Measurements from ENCODE around the gene SF3A1. TPM values are rescaled to one million over a fixed set of nuclear protein-coding genes. Genes with fewer than 3 reads are reported as not detected.
A peak's percentile ranks its signal among the peaks of the same experiment; 100 is the strongest.

Gene SF3A1
- total RNA-seq, 1 donor from 2014 or later: 164 TPM

DNA sequence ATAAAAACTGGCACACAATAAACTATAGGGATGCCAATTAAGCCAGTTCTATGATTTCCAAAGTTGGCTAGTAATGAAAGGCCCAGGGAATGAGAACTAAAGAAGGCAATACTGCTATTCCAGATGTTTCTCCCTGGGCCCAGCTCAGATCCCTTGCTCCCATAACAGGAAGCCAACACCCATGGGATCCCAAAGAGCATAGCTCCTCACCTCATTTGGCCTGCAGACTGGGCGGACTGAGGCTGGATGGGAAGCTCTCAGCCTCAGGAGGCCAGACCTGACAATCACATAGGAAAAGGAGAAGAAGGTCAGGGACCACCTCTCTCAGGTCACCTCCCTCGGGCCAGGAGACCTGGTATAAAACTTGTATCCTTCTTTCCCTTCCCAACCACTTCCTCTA is 35.2 kb downstream of the SF3A1 start:
- H3K36me3 ChIP-seq: peaks cover 14% of the 10 kb centered on the region
- no peaks in the 10 kb centered on the region for H3K9me3 ChIP-seq
- intact Hi-C loops (cut with DNase I): no loop called here
- H3K4me1 ChIP-seq: peaks cover 88% of the 10 kb centered on the region
- TF ChIP-seq, protein P1, sequence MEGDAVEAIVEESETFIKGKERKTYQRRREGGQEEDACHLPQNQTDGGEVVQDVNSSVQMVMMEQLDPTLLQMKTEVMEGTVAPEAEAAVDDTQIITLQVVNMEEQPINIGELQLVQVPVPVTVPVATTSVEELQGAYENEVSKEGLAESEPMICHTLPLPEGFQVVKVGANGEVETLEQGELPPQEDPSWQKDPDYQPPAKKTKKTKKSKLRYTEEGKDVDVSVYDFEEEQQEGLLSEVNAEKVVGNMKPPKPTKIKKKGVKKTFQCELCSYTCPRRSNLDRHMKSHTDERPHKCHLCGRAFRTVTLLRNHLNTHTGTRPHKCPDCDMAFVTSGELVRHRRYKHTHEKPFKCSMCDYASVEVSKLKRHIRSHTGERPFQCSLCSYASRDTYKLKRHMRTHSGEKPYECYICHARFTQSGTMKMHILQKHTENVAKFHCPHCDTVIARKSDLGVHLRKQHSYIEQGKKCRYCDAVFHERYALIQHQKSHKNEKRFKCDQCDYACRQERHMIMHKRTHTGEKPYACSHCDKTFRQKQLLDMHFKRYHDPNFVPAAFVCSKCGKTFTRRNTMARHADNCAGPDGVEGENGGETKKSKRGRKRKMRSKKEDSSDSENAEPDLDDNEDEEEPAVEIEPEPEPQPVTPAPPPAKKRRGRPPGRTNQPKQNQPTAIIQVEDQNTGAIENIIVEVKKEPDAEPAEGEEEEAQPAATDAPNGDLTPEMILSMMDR (IDR thresholded peaks at IDR 0.05): no peak
- ATAC-seq (no peak), DNase-seq (no peak)
- no peaks in the 10 kb centered on the region for H3K27me3 ChIP-seq
- peak overlapping the region; percentile 24 for H3K27ac ChIP-seq
- H3K4me3 ChIP-seq: no peak overlapping the region

DNA sequence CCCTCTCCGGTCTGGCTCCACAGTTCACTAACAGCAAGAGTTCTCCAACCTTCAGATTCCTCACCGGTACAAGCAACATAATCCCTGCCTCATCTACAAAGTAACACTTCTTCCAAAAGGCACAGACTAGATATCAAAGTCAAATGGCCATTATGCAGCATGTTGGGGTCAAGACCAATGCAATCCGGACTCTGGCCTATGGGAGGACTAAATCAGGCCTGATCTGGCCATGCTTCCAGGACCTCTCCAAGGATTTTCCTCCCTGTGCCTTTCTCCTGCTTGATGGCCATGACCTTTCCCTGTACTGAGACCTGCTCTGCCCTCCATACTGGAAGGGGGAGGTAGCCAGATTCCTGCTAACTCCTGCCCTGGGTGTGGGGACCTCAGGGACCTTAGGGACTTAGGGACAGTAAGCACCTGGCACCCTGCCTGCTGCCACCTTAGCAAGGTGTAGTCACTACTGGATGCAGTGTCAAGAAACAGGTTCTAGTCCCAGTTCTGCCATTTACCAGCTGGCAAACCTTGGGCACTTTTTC is 36.6 kb downstream of the SF3A1 start:
- H3K27me3 ChIP-seq: no peaks in the 10 kb centered on the region
- ATAC-seq (no peak), DNase-seq (no peak)
- TF ChIP-seq, protein P1 (IDR thresholded peaks at IDR 0.05): no peak
- intact Hi-C loops (cut with DNase I): no loop called here
- H3K4me1 ChIP-seq: peaks cover 92% of the 10 kb centered on the region
- H3K36me3 ChIP-seq: peaks cover 14% of the 10 kb centered on the region
- no peaks in the 10 kb centered on the region for H3K9me3 ChIP-seq
- H3K4me3 ChIP-seq: no peak overlapping the region
- no peak overlapping the region for H3K27ac ChIP-seq

DNA sequence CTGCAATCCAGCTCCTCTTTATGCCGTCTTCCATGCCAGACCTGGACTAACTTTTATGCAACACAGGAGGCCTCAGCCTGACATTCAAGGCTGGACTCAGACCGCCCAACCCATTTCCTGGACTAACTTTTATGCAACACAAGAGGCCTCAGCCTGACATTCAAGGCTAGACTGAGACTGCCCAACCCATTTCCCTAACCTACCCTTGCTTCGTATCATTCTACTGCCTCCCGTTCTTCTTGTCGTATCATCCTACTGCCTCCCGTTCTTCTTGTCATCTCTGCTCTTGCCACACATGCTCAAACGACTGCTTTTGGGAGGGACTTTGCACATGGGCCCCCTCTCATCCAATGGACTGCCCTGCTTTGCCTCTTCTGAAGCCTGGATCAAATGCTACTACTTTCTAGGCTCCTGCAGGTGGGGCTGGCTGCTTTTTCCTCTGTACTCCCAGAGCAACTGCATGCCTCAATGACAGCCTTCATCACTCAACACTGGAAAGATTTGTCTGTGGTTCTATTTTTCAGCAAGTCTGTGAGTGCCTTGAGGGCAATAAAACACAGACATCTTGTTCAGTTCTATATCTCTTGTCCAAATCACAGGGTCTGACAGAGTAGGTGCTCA is 37.8 kb downstream of the SF3A1 start:
- peaks cover 14% of the 10 kb centered on the region for H3K36me3 ChIP-seq
- peak; percentile 67 for ATAC-seq
- H3K4me3 ChIP-seq: no peak overlapping the region
- H3K27ac ChIP-seq: peak overlapping the region; percentile 51
- H3K9me3 ChIP-seq: no peaks in the 10 kb centered on the region
- peaks cover 91% of the 10 kb centered on the region for H3K4me1 ChIP-seq
- no peaks in the 10 kb centered on the region for H3K27me3 ChIP-seq
- TF ChIP-seq, protein P1 (IDR thresholded peaks at IDR 0.05): no peak
- intact Hi-C loops (cut with DNase I): no loop called here
- no peak for DNase-seq

DNA sequence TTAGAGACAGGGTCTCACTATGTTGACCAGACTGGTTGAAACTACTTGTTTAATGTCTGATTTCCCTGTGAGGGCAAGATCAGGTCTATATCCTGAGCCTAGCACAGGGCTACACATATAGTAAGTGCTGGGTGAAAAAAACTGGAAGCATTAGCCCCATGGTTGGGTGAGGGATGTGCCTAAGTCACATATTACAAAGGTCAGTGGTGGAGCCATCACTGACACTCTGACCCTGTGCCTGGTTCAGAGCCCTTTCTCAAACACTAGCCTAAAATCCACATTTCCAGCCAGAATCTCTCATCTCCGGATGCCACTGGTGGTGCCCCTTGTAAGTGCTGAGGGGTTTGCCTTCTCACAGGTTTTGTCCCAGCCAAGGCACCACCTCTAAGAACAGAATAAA is 38.9 kb downstream of the SF3A1 start:
- Histone ChIP-seq H3K9me3 (no peaks in the 10 kb centered on the region), H3K4me1 (peaks cover 85% of the 10 kb centered on the region), H3K27ac (peak overlapping the region; percentile 42), H3K27me3 (no peaks in the 10 kb centered on the region), H3K4me3 (no peak overlapping the region), H3K36me3 (peaks cover 14% of the 10 kb centered on the region)
- ATAC-seq (no peak), DNase-seq (no peak)
- intact Hi-C loops (cut with DNase I): no loop called here
- TF ChIP-seq, protein P1 (IDR thresholded peaks at IDR 0.05): no peak

DNA sequence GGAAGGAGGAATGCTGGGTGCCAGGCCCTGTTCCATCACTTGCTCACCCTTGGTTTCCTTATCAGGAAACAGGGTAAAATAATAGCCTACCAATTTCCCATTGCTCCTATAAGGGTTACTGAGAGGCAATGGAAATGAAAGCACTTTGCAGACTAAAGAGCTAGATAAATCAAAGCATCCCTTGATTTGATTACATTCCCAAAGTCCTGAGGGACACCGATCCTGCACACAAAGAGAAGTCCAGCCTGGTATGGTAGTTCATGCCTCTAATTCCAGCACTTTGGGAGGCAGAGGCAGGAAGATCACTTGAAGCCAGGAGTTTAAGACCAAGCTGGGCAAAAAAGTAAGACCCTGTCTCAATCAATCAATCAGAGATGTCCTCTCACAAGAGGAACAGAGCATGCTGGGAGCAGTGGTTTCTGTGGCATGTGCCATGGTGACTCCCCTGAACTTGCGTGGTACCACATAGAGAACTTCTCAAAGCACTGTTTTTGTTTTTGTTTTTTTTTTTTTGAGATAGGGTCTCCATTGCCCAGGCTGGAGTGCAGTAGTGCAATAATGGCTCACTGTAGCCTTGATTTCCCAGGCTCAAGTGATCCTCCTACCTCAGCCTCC is 40.6 kb downstream of the SF3A1 start:
- H3K4me1 ChIP-seq: peaks cover 89% of the 10 kb centered on the region
- H3K27ac ChIP-seq: peak overlapping the region; percentile 42
- TF ChIP-seq, protein P1 (IDR thresholded peaks at IDR 0.05): no peak
- no peaks in the 10 kb centered on the region for H3K9me3 ChIP-seq
- DNase-seq (no peak), ATAC-seq (no peak)
- H3K27me3 ChIP-seq: no peaks in the 10 kb centered on the region
- H3K36me3 ChIP-seq: peaks cover 12% of the 10 kb centered on the region
- H3K4me3 ChIP-seq: no peak overlapping the region
- intact Hi-C loops (cut with DNase I): no loop called here
